GM18951 (cell line): Measurements from ENCODE around the gene SLC7A5.
"Not testable (repeated sequence)": the region's sequence is repeated elsewhere in the genome, so short reads cannot be mapped to it uniquely, and the experiment has no call there.

Experiments used
- POLR2A ChIP-seq: IDR thresholded peaks from 4 replicates; pipeline ENCODE4 v1.6.1; 2011; ENCODE audit warnings: mild to moderate bottlenecking; ENCODE audit not compliant: insufficient read length, insufficient read depth; ENCODE audit errors: extremely low read depth
- in situ Hi-C: fragments of 300-500 bp; cut with MboI; formaldehyde crosslinking; loops from one replicate; pipeline ENCODE4 v1.12.0; 2022; ENCODE audit warnings: low sequenced_read_pairs, mixed read lengths, inconsistent platforms; ENCODE audit not compliant: unreplicated experiment

Gene SLC7A5

GRCh38 chr16:87869061-87869878 is at the start of gene SLC7A5:
Gene SLC7A5 (minus strand): TSS chr16:87869507. CDS start chr16:87869422, 85 bp downstream.
- in situ Hi-C loops = not testable (repeated sequence)
- peak; percentile 98 for TF ChIP-seq POLR2A

- TF ChIP-seq POLR2A = no peak
Observed at GRCh38 chr16:87918338-87918737, 49.0 kb upstream of the SLC7A5 start.

GRCh38 chr16:87917503-87917902 is 48.2 kb upstream of the SLC7A5 start:
- in situ Hi-C loops = no loop called here
- no peak for TF ChIP-seq POLR2A

More at GRCh38 chr16:87918338-87918737, 49.0 kb upstream of the SLC7A5 start:
- in situ Hi-C loops = no loop called here

- in situ Hi-C loops = no loop called here
- TF ChIP-seq POLR2A = no peak
Observed at GRCh38 chr16:87914812-87915211, 45.5 kb upstream of the SLC7A5 start.

GRCh38 chr16:87914021-87914725 is 44.9 kb upstream of the SLC7A5 start:
- in situ Hi-C loops = not testable (repeated sequence)

- in situ Hi-C loops = not testable (repeated sequence)
Observed at GRCh38 chr16:87912691-87913090, 43.4 kb upstream of the SLC7A5 start.

GRCh38 chr16:87911106-87911763 is 41.9 kb upstream of the SLC7A5 start:
- in situ Hi-C loops = not testable (repeated sequence)

- in situ Hi-C loops = not testable (repeated sequence)
Observed at GRCh38 chr16:87909203-87909935, 40.1 kb upstream of the SLC7A5 start.

GRCh38 chr16:87908101-87908500 is 38.8 kb upstream of the SLC7A5 start:
- in situ Hi-C loops = not testable (repeated sequence)

GRCh38 chr16:87905521-87905920 is 36.2 kb upstream of the SLC7A5 start:
- in situ Hi-C loops = not testable (repeated sequence)

GRCh38 chr16:87904963-87905362 is 35.7 kb upstream of the SLC7A5 start:
- in situ Hi-C loops = not testable (repeated sequence)

- in situ Hi-C loops = not testable (repeated sequence)
Observed at GRCh38 chr16:87900489-87900888, 31.2 kb upstream of the SLC7A5 start.

GRCh38 chr16:87897521-87898505 is 28.5 kb upstream of the SLC7A5 start:
- TF ChIP-seq POLR2A = no peak
- in situ Hi-C loops = no loop called here

GRCh38 chr16:87896924-87897520 is 27.7 kb upstream of the SLC7A5 start:
- in situ Hi-C loops = not testable (repeated sequence)

- in situ Hi-C loops = not testable (repeated sequence)
Observed at GRCh38 chr16:87896176-87896890, 27.0 kb upstream of the SLC7A5 start.
